Measurements from ENCODE around the gene CEP97. TPM values are rescaled to one million over a fixed set of nuclear protein-coding genes. Genes with fewer than 3 reads are reported as not detected.
"Not testable (repeated sequence)": the region's sequence is repeated elsewhere in the genome, so short reads cannot be mapped to it uniquely, and the experiment has no call there.

Gene CEP97
- total and polyA plus RNA-seq, 2 experiments from 2014 or later: 4.1 to 9.0 TPM

GRCh38 chr3:101703169-101703568 lies 21.2 kb upstream of the CEP97 start:
- Histone ChIP-seq H3K79me2 (no peaks in the 10 kb centered on the region), H3K27ac (no peak overlapping the region), H3K9me2 (replicated peaks; ENCODE audit: insufficient read depth) (no peaks in the 10 kb centered on the region), H3K36me3 (replicated peaks; ENCODE audit: insufficient read depth, low read depth) (no peaks in the 10 kb centered on the region), H2AFZ (no peak overlapping the region), H4K20me1 (ENCODE audit: insufficient read depth, poor library complexity, severe bottlenecking) (no peaks in the 10 kb centered on the region), H3K9me3 (ENCODE audit: low read depth) (no peaks in the 10 kb centered on the region), H3K4me1 (ENCODE audit: insufficient read depth) (no peaks in the 10 kb centered on the region), H3K4me2 (no peak overlapping the region), H3K27me3 (no peaks in the 10 kb centered on the region), H3K4me3 (no peak overlapping the region)
- no peak for TF ChIP-seq EZH2 (IDR thresholded peaks at IDR 0.05; ENCODE audit: borderline replicate concordance)
- TF ChIP-seq CTCF (IDR thresholded peaks at IDR 0.05; ENCODE audit: poor library complexity): no peak
- no peak for TF ChIP-seq EZH2phosphoT487 (IDR thresholded peaks at IDR 0.05; ENCODE audit: low read depth, severe bottlenecking, unreplicated experiment)
- DNase-seq (ENCODE audit: low spot score): no peak
- WGBS (ENCODE audit: low lambda C conversion rate, missing lambda C conversion rate): 88% methylated on average over 2 of the region's 2 CpGs

- not testable (repeated sequence) for H3K9me2 ChIP-seq (replicated peaks; ENCODE audit: insufficient read depth); H3K36me3 ChIP-seq (replicated peaks; ENCODE audit: insufficient read depth, low read depth); H3K27me3 ChIP-seq; H3K4me1 ChIP-seq (ENCODE audit: insufficient read depth); DNase-seq (ENCODE audit: low spot score); H2AFZ ChIP-seq; H3K9me3 ChIP-seq (ENCODE audit: low read depth); H4K20me1 ChIP-seq (ENCODE audit: insufficient read depth, poor library complexity, severe bottlenecking); H3K4me2 ChIP-seq; H3K4me3 ChIP-seq; H3K27ac ChIP-seq; H3K79me2 ChIP-seq
- WGBS (ENCODE audit: low lambda C conversion rate, missing lambda C conversion rate): 56% methylated on average over 2 of the region's 2 CpGs
Measured at GRCh38 chr3:101704639-101705038, 19.8 kb upstream of the CEP97 start.

- no peaks in the 10 kb centered on the region for H4K20me1 ChIP-seq (ENCODE audit: insufficient read depth, poor library complexity, severe bottlenecking)
- H2AFZ ChIP-seq: no peak overlapping the region
- no peaks in the 10 kb centered on the region for H3K9me2 ChIP-seq (replicated peaks; ENCODE audit: insufficient read depth)
- TF ChIP-seq EZH2phosphoT487 (IDR thresholded peaks at IDR 0.05; ENCODE audit: low read depth, severe bottlenecking, unreplicated experiment) (no peak), EZH2 (IDR thresholded peaks at IDR 0.05; ENCODE audit: borderline replicate concordance) (no peak), CTCF (IDR thresholded peaks at IDR 0.05; ENCODE audit: poor library complexity) (no peak)
- H3K4me1 ChIP-seq (ENCODE audit: insufficient read depth): no peaks in the 10 kb centered on the region
- no peaks in the 10 kb centered on the region for H3K36me3 ChIP-seq (replicated peaks; ENCODE audit: insufficient read depth, low read depth)
- H3K4me3 ChIP-seq: no peak overlapping the region
- no peak overlapping the region for H3K27ac ChIP-seq
- H3K79me2 ChIP-seq: no peaks in the 10 kb centered on the region
- 74% methylated on average over 4 of the region's 4 CpGs for WGBS (ENCODE audit: low lambda C conversion rate, missing lambda C conversion rate)
- H3K4me2 ChIP-seq: no peak overlapping the region
- H3K9me3 ChIP-seq (ENCODE audit: low read depth): no peaks in the 10 kb centered on the region
- no peak for DNase-seq (ENCODE audit: low spot score)
- H3K27me3 ChIP-seq: no peaks in the 10 kb centered on the region
Measured at GRCh38 chr3:101709126-101709525, 15.3 kb upstream of the CEP97 start.

- Histone ChIP-seq H3K36me3 (replicated peaks; ENCODE audit: insufficient read depth, low read depth) (no peaks in the 10 kb centered on the region), H3K4me3 (no peak overlapping the region), H2AFZ (no peak overlapping the region), H3K27me3 (no peaks in the 10 kb centered on the region), H3K9me2 (replicated peaks; ENCODE audit: insufficient read depth) (no peaks in the 10 kb centered on the region), H3K79me2 (no peaks in the 10 kb centered on the region), H3K4me2 (no peak overlapping the region), H3K9me3 (ENCODE audit: low read depth) (no peaks in the 10 kb centered on the region), H4K20me1 (ENCODE audit: insufficient read depth, poor library complexity, severe bottlenecking) (no peaks in the 10 kb centered on the region), H3K4me1 (ENCODE audit: insufficient read depth) (no peaks in the 10 kb centered on the region), H3K27ac (no peak overlapping the region)
- DNase-seq (ENCODE audit: low spot score): no peak
- TF ChIP-seq EZH2 (IDR thresholded peaks at IDR 0.05; ENCODE audit: borderline replicate concordance): no peak
- TF ChIP-seq CTCF (IDR thresholded peaks at IDR 0.05; ENCODE audit: poor library complexity): no peak
- no peak for TF ChIP-seq EZH2phosphoT487 (IDR thresholded peaks at IDR 0.05; ENCODE audit: low read depth, severe bottlenecking, unreplicated experiment)
- 67% methylated on average over 1 of the region's 1 CpG for WGBS (ENCODE audit: low lambda C conversion rate, missing lambda C conversion rate)
Measured at GRCh38 chr3:101718455-101718854, 6.0 kb upstream of the CEP97 start.

All from hepatocyte (in vitro differentiated cells).